ENCODE data around the gene KLC4.

DNA sequence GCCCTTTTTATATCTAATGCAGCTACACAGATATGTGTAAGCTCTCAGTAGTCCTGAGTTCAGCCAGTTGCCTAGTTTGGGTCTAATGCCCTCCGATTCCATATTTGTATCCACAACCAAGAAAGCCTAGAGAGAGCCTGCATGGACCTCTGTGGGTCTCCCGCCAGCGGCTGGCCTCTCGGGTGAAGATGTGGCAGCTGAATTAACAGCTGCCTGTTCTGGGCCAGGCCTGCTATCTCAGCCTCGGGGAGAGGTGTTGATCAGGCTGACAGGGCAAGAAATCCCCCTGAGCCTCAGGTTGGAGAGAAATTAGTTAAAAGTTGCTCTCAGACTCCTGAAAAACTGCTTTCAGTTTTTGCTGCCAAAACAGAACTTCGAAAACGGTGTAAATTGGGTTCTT is 36.5 kb downstream of the KLC4 start:
- no peak for TF ChIP-seq EP300 (IDR thresholded peaks at IDR 0.05)
- TF ChIP-seq, protein P1, sequence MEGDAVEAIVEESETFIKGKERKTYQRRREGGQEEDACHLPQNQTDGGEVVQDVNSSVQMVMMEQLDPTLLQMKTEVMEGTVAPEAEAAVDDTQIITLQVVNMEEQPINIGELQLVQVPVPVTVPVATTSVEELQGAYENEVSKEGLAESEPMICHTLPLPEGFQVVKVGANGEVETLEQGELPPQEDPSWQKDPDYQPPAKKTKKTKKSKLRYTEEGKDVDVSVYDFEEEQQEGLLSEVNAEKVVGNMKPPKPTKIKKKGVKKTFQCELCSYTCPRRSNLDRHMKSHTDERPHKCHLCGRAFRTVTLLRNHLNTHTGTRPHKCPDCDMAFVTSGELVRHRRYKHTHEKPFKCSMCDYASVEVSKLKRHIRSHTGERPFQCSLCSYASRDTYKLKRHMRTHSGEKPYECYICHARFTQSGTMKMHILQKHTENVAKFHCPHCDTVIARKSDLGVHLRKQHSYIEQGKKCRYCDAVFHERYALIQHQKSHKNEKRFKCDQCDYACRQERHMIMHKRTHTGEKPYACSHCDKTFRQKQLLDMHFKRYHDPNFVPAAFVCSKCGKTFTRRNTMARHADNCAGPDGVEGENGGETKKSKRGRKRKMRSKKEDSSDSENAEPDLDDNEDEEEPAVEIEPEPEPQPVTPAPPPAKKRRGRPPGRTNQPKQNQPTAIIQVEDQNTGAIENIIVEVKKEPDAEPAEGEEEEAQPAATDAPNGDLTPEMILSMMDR (IDR thresholded peaks at IDR 0.05), result no peak
- no peak for TF ChIP-seq POLR2A (IDR thresholded peaks at IDR 0.05)

All from ovary (tissue), 3 donors.